AG09319 (cell line): Measurements from ENCODE around the gene PP2D1.

Experiments used
- DNase-seq: peaks from one replicate; pipeline ENCODE4 v3.0.0-alpha.2; 2010; ENCODE audit warnings: low read depth; ENCODE audit errors: extremely low read depth
- TF ChIP-seq, protein P1 (sequence below): IDR thresholded peaks from 2 replicates; pipeline ENCODE4 v1.5.1; 2011; ENCODE audit warnings: low read depth, mild to moderate bottlenecking, inconsistent platforms, low read length, moderate library complexity

PP2D1 gene, protein sequence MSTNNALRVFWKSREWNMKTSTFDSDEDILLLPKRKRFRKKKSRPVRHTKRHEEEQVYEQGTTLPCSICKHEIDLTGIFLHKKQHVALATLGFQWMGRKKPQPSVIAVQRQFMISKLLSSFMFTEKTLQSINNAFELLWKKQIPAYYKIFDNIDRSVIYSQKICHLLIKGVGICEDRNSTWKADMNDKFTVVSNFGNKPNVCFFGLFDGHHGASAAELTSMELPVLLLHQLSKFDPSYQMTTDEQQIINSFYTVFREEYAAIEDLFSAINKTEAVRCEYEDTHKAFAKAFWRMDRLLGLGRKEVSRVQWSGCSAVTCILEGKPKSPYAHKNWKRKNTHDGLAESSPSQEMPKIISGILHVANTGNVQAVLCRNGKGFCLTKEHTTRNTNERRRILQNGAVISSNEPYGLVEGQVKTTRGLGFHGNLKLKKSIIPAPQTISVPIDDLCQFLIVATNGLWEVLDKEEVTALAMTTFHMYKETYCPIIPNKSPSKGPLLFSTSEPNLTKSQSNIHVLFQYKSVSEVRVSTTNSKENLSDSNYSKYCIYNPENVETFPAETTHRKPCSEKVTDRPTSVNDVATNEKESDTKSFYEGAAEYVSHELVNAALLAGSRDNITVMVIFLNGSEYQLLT

DNA sequence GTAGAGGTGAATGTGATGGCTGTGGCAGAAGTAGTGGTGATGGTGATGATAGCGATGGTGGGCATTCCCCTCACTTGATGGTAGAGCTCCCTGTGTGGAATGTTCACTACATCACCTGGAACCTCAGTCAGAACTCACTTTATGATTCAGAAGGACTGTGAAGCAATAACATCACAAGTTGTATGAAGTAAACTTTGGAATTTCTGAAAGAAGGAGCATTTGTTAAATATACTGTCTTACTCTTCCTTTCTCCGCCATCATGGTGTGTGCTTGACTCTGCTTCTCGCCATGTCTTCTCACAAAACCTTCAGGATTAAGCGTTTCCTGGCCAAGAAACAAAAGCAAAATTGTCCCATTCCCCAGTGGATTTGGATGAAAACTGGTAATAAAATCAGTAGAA, at the start of gene PP2D1:
Gene PP2D1, minus strand, starts transcription at position 101 of the 400 bp plus-strand sequence. CDS start 192 bp downstream, outside the sequence.
- DNase-seq, result no peak
- TF ChIP-seq, protein P1, sequence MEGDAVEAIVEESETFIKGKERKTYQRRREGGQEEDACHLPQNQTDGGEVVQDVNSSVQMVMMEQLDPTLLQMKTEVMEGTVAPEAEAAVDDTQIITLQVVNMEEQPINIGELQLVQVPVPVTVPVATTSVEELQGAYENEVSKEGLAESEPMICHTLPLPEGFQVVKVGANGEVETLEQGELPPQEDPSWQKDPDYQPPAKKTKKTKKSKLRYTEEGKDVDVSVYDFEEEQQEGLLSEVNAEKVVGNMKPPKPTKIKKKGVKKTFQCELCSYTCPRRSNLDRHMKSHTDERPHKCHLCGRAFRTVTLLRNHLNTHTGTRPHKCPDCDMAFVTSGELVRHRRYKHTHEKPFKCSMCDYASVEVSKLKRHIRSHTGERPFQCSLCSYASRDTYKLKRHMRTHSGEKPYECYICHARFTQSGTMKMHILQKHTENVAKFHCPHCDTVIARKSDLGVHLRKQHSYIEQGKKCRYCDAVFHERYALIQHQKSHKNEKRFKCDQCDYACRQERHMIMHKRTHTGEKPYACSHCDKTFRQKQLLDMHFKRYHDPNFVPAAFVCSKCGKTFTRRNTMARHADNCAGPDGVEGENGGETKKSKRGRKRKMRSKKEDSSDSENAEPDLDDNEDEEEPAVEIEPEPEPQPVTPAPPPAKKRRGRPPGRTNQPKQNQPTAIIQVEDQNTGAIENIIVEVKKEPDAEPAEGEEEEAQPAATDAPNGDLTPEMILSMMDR, result no peak

DNA sequence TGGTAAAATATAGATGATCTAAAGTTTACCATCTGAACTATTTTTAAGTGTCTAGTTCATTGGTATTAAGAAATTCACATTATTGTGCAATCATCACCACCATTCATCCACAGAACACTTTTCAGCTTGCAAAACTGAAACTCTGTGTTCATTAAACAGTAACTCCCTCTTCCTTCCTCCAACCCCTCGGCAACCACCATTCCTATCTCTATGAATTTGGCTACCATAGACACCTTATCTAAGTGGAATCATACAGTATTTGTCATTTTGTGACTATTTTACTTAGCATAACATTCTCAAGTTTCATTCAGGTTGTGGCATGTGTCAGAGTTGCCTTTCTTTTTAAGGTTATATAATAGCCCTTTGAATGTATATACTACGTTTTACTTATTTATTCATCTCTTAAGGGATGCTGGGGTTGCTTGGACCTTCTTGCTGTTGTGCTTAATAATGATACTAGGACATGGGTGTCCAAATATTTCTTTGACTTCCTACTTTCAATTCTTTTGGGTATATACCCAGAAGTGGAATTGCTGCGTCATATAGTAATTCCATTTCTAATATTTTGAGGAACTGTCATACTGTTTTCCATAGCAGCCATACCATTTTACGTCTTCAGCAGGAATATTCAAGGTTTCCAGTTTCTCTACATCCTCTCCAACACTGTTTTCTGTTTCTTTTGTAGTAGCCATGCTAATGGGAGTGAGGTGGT, 49.1 kb upstream of the PP2D1 start:
- TF ChIP-seq, protein P1, result no peak
- DNase-seq, result no peak

DNA sequence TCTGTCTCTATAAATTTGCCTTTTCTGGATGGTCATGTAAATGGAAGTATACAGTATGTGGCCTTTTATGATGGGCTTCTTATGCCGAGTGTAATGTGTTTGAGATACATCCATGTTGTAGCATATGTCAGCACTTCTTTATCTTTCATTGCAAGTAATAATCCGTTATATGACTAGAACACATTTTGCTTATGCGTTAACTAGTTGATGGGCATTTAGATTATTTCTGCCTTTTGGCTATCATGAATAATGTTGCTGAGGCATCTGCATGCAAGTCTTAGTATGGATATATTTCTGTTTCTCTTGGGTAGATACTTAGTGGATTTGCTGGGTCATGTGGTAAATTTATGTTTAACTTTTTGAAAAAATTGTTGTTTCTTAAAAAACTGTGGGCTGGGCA, 47.9 kb upstream of the PP2D1 start:
- no peak for DNase-seq
- TF ChIP-seq, protein P1, result no peak

DNA sequence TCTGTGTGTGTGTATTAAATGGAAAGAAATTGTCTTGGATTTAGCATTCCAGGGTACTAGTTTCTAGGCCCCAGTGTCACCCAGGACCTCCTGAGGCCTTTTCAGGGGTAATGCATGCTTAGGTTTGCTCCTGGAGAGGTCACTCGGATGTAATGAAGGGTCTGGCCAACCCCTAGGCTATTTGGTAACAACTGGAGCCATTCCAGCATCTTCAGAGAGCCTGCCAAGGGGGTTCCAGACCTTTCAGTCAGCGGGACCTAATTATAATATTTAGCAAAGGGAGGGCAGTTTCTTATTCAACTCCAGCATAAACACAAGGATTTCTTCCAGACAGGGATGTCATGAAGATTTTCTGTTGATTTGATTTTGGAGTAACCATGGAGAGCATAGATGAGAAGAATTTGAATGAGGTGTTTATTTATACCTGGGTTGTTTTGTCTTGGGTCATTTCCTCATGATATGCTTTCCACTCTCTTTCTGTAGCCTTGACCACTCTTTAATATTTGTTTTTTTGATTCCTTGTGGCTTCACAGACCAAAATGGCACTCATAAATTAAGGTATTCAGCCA, 45.6 kb upstream of the PP2D1 start:
- DNase-seq, result no peak

DNA sequence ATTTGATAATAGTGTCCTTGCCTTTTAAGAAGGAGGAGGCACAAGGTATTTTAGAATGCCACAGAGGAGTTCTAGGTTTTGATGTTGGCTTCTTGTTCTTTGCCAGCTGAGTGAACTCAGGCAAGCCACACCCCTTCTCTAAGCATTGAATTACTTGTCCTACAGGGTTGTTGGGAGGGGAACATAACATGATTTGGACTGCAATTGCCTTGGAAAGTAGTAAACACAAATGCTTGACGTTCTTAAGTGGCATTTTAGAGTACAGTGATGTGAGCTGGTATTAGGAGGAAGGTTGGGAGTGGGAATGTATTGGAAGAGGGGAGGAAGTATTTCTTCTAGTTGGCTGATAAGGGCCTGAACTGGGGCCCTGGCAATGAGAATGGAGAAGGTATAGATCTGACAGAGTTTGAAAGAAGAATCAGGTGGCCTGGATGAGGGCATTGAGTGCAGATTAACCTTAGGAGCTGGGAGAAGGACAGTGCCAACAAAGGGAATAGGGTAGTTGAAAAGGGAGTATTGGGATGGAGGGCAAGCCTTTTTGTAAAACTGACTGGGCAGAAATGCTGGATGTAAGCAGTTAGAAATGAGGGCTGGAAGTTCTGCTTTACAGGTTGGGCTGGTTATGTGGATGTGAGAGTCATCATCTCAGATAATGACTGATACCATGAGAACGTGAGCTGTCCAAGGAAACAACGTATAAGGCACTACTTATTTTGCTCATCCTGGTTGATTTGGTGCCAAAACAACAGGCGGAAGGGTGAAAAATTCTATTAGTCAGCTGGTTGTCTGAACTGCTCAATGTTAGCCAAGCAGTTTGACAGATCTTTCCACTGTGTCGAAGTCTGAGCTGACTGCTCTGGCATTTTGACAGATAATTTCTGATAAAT, 44.9 kb upstream of the PP2D1 start:
- TF ChIP-seq, protein P1, result no peak
- no peak for DNase-seq

More for the DNA sequence above, 45.6 kb upstream of the PP2D1 start:
- TF ChIP-seq, protein P1, result no peak

DNA sequence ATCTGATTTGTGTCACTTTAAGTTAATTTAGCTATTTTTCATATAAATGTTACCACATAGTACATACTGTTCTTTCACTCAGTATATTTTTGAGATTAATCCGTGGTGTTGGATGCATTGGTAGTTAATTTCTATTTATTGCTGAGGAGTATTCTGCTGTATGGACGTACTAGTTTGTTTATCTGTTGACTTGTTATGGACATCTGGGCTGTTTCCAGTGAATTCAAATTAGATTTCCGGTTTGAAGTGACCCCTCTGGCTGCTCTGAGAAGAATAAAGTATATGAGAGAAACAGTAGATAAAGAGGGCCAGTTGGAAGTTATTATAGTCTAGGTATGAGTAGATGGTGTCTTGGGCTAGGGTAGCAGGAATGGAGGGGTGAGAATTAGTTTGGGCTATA, 43.8 kb upstream of the PP2D1 start:
- no peak for DNase-seq
- TF ChIP-seq, protein P1, result no peak
